Sigmoid colon (tissue), 7 donors: Measurements from ENCODE around the gene GSTO2. TPM values are rescaled to one million over a fixed set of nuclear protein-coding genes. Genes with fewer than 3 reads are reported as not detected.

Source experiments
- DNase-seq: peaks from one replicate; pipeline ENCODE4 v3.0.0-alpha.2; 2019
- H3K27ac ChIP-seq, 4 donors: fragments of 200-600 bp; sonication (generic); one replicate each; pipeline ENCODE4 v1.5.1; 2016 to 2019; ENCODE audit warnings: mild to moderate bottlenecking in 1 of 4
- H3K27me3 ChIP-seq, 3 donors: fragments of 200-600 bp; sonication (generic); one replicate each; pipeline ENCODE4 v1.5.1; 2019; ENCODE audit warnings: mild to moderate bottlenecking in 1 of 3
- H3K36me3 ChIP-seq, 4 donors: fragments of 200-600 bp; sonication (generic); one replicate each; pipeline ENCODE4 v1.5.1; 2016 to 2019
- H3K4me1 ChIP-seq, 4 donors: fragments of 200-600 bp; sonication (generic); one replicate each; pipeline ENCODE4 v1.5.1; 2017 to 2019
- H3K4me3 ChIP-seq, 4 donors: fragments of 200-600 bp; sonication (generic); one replicate each; pipeline ENCODE4 v1.5.1; 2017 to 2019; ENCODE audit warnings: mild to moderate bottlenecking in 2 of 4, moderate library complexity in 1 of 4
- H3K9me3 ChIP-seq, 4 donors: fragments of 200-600 bp in 3 of 4; sonication (generic) in 3 of 4; one replicate each; pipeline versions ENCODE4 v1.5.1 to v1.6.1; 2013 to 2019
- CTCF ChIP-seq, 4 experiments: fragments of 450-650 bp in 3 of 4; fragments of 200-600 bp in 1 of 4; IDR thresholded peaks; one replicate each; pipeline ENCODE4 v1.5.1; 2016 to 2019; ENCODE audit warnings: antibody characterized with exemption in 4 of 4, mild to moderate bottlenecking in 3 of 4, moderate library complexity in 2 of 4
- EP300 ChIP-seq, 4 donors: sonication (generic); formaldehyde crosslinking; IDR thresholded peaks; one replicate each; pipeline ENCODE4 v1.6.1; 2017; ENCODE audit warnings: antibody characterized with exemption in 4 of 4
- POLR2A ChIP-seq, 2 donors: fragments of 450-650 bp; IDR thresholded peaks; one replicate each; pipeline ENCODE4 v1.6.1; 2016; ENCODE audit warnings: antibody characterized with exemption in 2 of 2, mild to moderate bottlenecking in 2 of 2, moderate library complexity in 2 of 2
- POLR2AphosphoS5 ChIP-seq, 4 donors: sonication (generic); formaldehyde crosslinking; IDR thresholded peaks; one replicate each; pipeline ENCODE4 v1.6.1; 2017; ENCODE audit warnings: antibody characterized with exemption in 4 of 4
- WGBS, 2 donors: extraction: QIAGEN DNeasy Blood & Tissue Kit; methylation state at CpG; one replicate each; pipeline ENCODE4 v1.1.7; 2013; 5-methylcytosine and 5-hydroxymethylcytosine counted together
- intact Hi-C: fragments of 100-400 bp; cut with DNase I; formaldehyde crosslinking; loops from one replicate; pipeline ENCODE4 v1.15.1; 2023
- polyA plus RNA-seq, 3 donors: library from polyadenylated mRNA; stranded (reverse); fragments of 200-250 nt; gene quantifications; one replicate each; pipeline ENCODE4 v1.2.3, GENCODE V29; 2013
- total RNA-seq, 4 donors: library from RNA; depleted of rRNA; stranded (reverse); fragments of >200 nt; gene quantifications; one replicate each; pipeline ENCODE4 v1.1.0, GENCODE V29; 2016
- donor health status: healthy with polysubstance abuse.
- donor health status: Bipolar disorder and iron deficiency.
- donor health status: healthy.

GSTO2 gene
- total and polyA plus RNA-seq, 7 donors = 0.68 to 13.2 (median 2.1) TPM

- no peaks in the 10 kb centered on the region for H3K9me3 ChIP-seq
- peaks cover 0 to 15% (median 6%) of the 10 kb centered on the region in 4 donors for H3K4me1 ChIP-seq
- peak within 1 kb of the TSS; percentile 54 to 88 (median 79) for H3K4me3 ChIP-seq
- intact Hi-C loops = loop anchor here (2.0 to 10.0 kb wide), 3 partner anchors 23 to 327 kb away; partner anchors contain the start of genes GSTO1 and SFR1
- H3K27ac ChIP-seq = peak within 1 kb of the TSS in 3 of 4 donors; percentile 31 to 47 (median 40)
- TF ChIP-seq POLR2AphosphoS5 (IDR thresholded peaks at IDR 0.05) (peak in 2 of 4 donors; percentile 66 to 70), EP300 (IDR thresholded peaks at IDR 0.05) (no peak)
- H3K27me3 ChIP-seq = no peaks in the 10 kb centered on the region
- DNase-seq = peak; percentile 99
- 1% methylated on average over 60 of the region's 60 CpGs for WGBS, 2 donors
- no peaks in the 10 kb centered on the region for H3K36me3 ChIP-seq
Observed at GRCh38 chr10:104231784-104232612, 37.0 kb upstream of the GSTO2 start, which contains the start of gene CFAP43. TSS of gene CFAP43 (minus strand) at chr10:104232364. CDS start at chr10:104232246, 118 bp downstream.

GRCh38 chr10:104232613-104233102 is 36.3 kb upstream of the GSTO2 start:
- Histone ChIP-seq H3K4me1 (peaks cover 0 to 15% (median 6%) of the 10 kb centered on the region in 4 donors), H3K27me3 (no peaks in the 10 kb centered on the region), H3K27ac (peak overlapping the region in 1 of 4 donors; percentile 6), H3K4me3 (peak overlapping the region; percentile 54 to 88 (median 79)), H3K36me3 (no peaks in the 10 kb centered on the region), H3K9me3 (no peaks in the 10 kb centered on the region)
- DNase-seq = no peak
- 6 to 14% methylated on average over 20 of the region's 20 CpGs for WGBS, 2 donors
- TF ChIP-seq POLR2A (IDR thresholded peaks at IDR 0.05) = no peak
- TF ChIP-seq POLR2AphosphoS5 (IDR thresholded peaks at IDR 0.05) = no peak
- TF ChIP-seq CTCF (IDR thresholded peaks at IDR 0.05) = no peak
- intact Hi-C loops = loop anchor here (2.0 to 10.0 kb wide), 3 partner anchors 22 to 328 kb away; partner anchors contain the start of genes GSTO1 and SFR1

- 74 to 87% methylated on average over 1 of the region's 1 CpG for WGBS, 2 donors
- no peak overlapping the region for H3K4me3 ChIP-seq
- no peak for DNase-seq
- H3K27me3 ChIP-seq = no peaks in the 10 kb centered on the region
- TF ChIP-seq POLR2AphosphoS5 (IDR thresholded peaks at IDR 0.05) = no peak
- intact Hi-C loops = loop anchor here (2.0 to 10.0 kb wide), 3 partner anchors 21 to 329 kb away; partner anchors contain the start of genes GSTO1 and SFR1
- no peak overlapping the region for H3K27ac ChIP-seq
- peaks cover 0 to 15% (median 6%) of the 10 kb centered on the region in 4 donors for H3K4me1 ChIP-seq
- no peaks in the 10 kb centered on the region for H3K36me3 ChIP-seq
- H3K9me3 ChIP-seq = no peaks in the 10 kb centered on the region
Observed at GRCh38 chr10:104233817-104234216, 35.2 kb upstream of the GSTO2 start.

GRCh38 chr10:104234934-104235333 is 34.0 kb upstream of the GSTO2 start:
- Histone ChIP-seq H3K9me3 (no peaks in the 10 kb centered on the region), H3K36me3 (no peaks in the 10 kb centered on the region), H3K4me1 (peaks cover 0 to 15% (median 6%) of the 10 kb centered on the region in 4 donors), H3K4me3 (no peak overlapping the region), H3K27ac (no peak overlapping the region), H3K27me3 (no peaks in the 10 kb centered on the region)
- WGBS, 2 donors = 86 to 90% methylated on average over 1 of the region's 1 CpG
- TF ChIP-seq POLR2A (IDR thresholded peaks at IDR 0.05) = no peak
- TF ChIP-seq EP300 (IDR thresholded peaks at IDR 0.05) = no peak
- no peak for TF ChIP-seq CTCF (IDR thresholded peaks at IDR 0.05)
- no peak for TF ChIP-seq POLR2AphosphoS5 (IDR thresholded peaks at IDR 0.05)
- intact Hi-C loops = loop anchor here (10.0 kb wide), 1 partner anchor 330 kb away; no protein-coding TSS in a partner anchor
- no peak for DNase-seq

GRCh38 chr10:104235801-104236200 is 33.2 kb upstream of the GSTO2 start:
- Histone ChIP-seq H3K9me3 (no peaks in the 10 kb centered on the region), H3K36me3 (no peaks in the 10 kb centered on the region), H3K4me1 (peaks cover 0 to 15% (median 6%) of the 10 kb centered on the region in 4 donors), H3K27ac (no peak overlapping the region), H3K4me3 (no peak overlapping the region), H3K27me3 (no peaks in the 10 kb centered on the region)
- intact Hi-C loops = loop anchor here (10.0 kb wide), 1 partner anchor 331 kb away; no protein-coding TSS in a partner anchor
- DNase-seq = no peak
- 83 to 85% methylated on average over 3 of the region's 3 CpGs for WGBS, 2 donors
- TF ChIP-seq POLR2AphosphoS5 (IDR thresholded peaks at IDR 0.05) = no peak
- no peak for TF ChIP-seq CTCF (IDR thresholded peaks at IDR 0.05)
- TF ChIP-seq POLR2A (IDR thresholded peaks at IDR 0.05) = no peak
- TF ChIP-seq EP300 (IDR thresholded peaks at IDR 0.05) = no peak
